Aorta (tissue), 5 donors: ENCODE results near the gene AQP2. TPM values are rescaled to one million over a fixed set of nuclear protein-coding genes. Genes with fewer than 3 reads are reported as not detected.
"Not testable (repeated sequence)": the region's sequence is repeated elsewhere in the genome, so short reads cannot be mapped to it uniquely, and the experiment has no call there.

ENCODE experiments used
- ATAC-seq: fragments of 200-7000 bp; cut with Tn5 transposase; one replicate; pipeline ENCODE4 v1.9.1; 2022; ENCODE audit warnings: moderate library complexity; ENCODE audit not compliant: low FRiP score
- DNase-seq, 2 donors: peaks; one replicate each; pipeline ENCODE4 v3.0.0-alpha.2; 2020
- H3K27ac ChIP-seq, 2 donors: one replicate each; pipeline ENCODE4 v1.5.1; 2013; ENCODE audit warnings: low read length in 2 of 2, mild to moderate bottlenecking in 2 of 2, moderate library complexity in 2 of 2, control low read depth in 1 of 2, inconsistent platforms in 1 of 2, low read depth in 1 of 2
- H3K27me3 ChIP-seq, 2 donors: one replicate each; pipeline ENCODE4 v1.6.1; 2013; ENCODE audit warnings: control low read depth in 1 of 2, low read length in 1 of 2, mild to moderate bottlenecking in 1 of 2, moderate library complexity in 1 of 2; ENCODE audit not compliant: insufficient read depth in 2 of 2, control insufficient read depth in 1 of 2
- H3K36me3 ChIP-seq, 2 donors: one replicate each; pipeline ENCODE4 v1.6.1; 2013; ENCODE audit warnings: control low read depth in 1 of 2, low read length in 1 of 2, mild to moderate bottlenecking in 1 of 2; ENCODE audit not compliant: insufficient read depth in 2 of 2, control insufficient read depth in 1 of 2
- H3K4me1 ChIP-seq, 2 donors: one replicate each; pipeline ENCODE4 v1.6.1; 2013; ENCODE audit warnings: low read length in 2 of 2, control low read depth in 1 of 2, mild to moderate bottlenecking in 1 of 2, moderate library complexity in 1 of 2; ENCODE audit not compliant: insufficient read depth in 2 of 2, control insufficient read depth in 1 of 2
- H3K4me3 ChIP-seq, 2 donors: one replicate each; pipeline ENCODE4 v1.5.1; 2013; ENCODE audit warnings: low read length in 2 of 2, control low read depth in 1 of 2, mild to moderate bottlenecking in 1 of 2
- H3K9me3 ChIP-seq: one replicate; pipeline ENCODE4 v1.6.1; 2013; ENCODE audit warnings: mild to moderate bottlenecking, low read length; ENCODE audit not compliant: control insufficient read depth
- WGBS, 2 donors: extraction: QIAGEN DNeasy Blood & Tissue Kit; methylation state at CpG; one replicate each; pipeline ENCODE4 v1.1.7; 2013; 5-methylcytosine and 5-hydroxymethylcytosine counted together
- intact Hi-C, 2 donors: fragments of 100-400 bp; cut with DNase I; formaldehyde crosslinking; loops; one replicate each; pipeline versions ENCODE4 v1.14.2 to v1.15.0; 2022
- polyA plus RNA-seq, 2 donors: library from polyadenylated mRNA; stranded (reverse); fragments of 200-250 nt; gene quantifications; one replicate each; pipeline ENCODE4 v1.2.3, GENCODE V29; 2013
- total RNA-seq, 2 donors: library from RNA; stranded (reverse); fragmentation: NEBNext Ultra II Directional; extraction: Animal tissue kit (Norgen Biotek cat#: 25700); gene quantifications; one replicate each; pipeline ENCODE4 v1.2.1, GENCODE V29; 2021
- donor health status: healthy with polysubstance abuse.
- donor health status: Bipolar disorder and iron deficiency.
- donor health status: DM: no; HTN: no; CAD: no.
- donor health status: DM: no; HTN: no; CAD: no.
- donor health status: DM: yes; HTN: yes; CAD: no.

AQP2 gene
- total and polyA plus RNA-seq, 4 donors: 0.21 TPM; not detected in 3

GRCh38 chr12:49983892-49984291 lies 33.4 kb downstream of the AQP2 start:
- Histone ChIP-seq H3K36me3 (peaks cover 2 to 3% of the 10 kb centered on the region in 2 donors), H3K4me1 (no peaks in the 10 kb centered on the region), H3K27ac (no peak overlapping the region), H3K27me3 (no peaks in the 10 kb centered on the region), H3K4me3 (no peak overlapping the region), H3K9me3 (no peaks in the 10 kb centered on the region)
- WGBS, 2 donors: 6 to 7% methylated on average over 8 of the region's 8 CpGs
- ATAC-seq (peak; percentile 57), DNase-seq (peak in 1 of 2 donors; percentile 27)
- intact Hi-C loops: no loop called here

- 92 to 94% methylated on average over 9 of the region's 9 CpGs for WGBS, 2 donors
- H3K27me3 ChIP-seq: no peaks in the 10 kb centered on the region
- no peaks in the 10 kb centered on the region for H3K9me3 ChIP-seq
- DNase-seq (peak in 1 of 2 donors; percentile 28), ATAC-seq (no peak)
- no peak overlapping the region for H3K27ac ChIP-seq
- intact Hi-C loops: no loop called here
- H3K4me3 ChIP-seq: no peak overlapping the region
- H3K4me1 ChIP-seq: no peaks in the 10 kb centered on the region
- H3K36me3 ChIP-seq: peaks cover 2 to 3% of the 10 kb centered on the region in 2 donors
Observed at GRCh38 chr12:49984476-49985359, 34.2 kb downstream of the AQP2 start.

GRCh38 chr12:49985981-49986380 lies 35.4 kb downstream of the AQP2 start:
- Histone ChIP-seq H3K4me3 (no peak overlapping the region), H3K27me3 (no peaks in the 10 kb centered on the region), H3K9me3 (no peaks in the 10 kb centered on the region), H3K27ac (no peak overlapping the region), H3K36me3 (peaks cover 2 to 3% of the 10 kb centered on the region in 2 donors), H3K4me1 (no peaks in the 10 kb centered on the region)
- intact Hi-C loops: no loop called here
- ATAC-seq (no peak), DNase-seq (no peak)
- 94 to 95% methylated on average over 5 of the region's 5 CpGs for WGBS, 2 donors

- H3K27ac ChIP-seq, H3K9me3 ChIP-seq, H3K36me3 ChIP-seq, H3K27me3 ChIP-seq, DNase-seq, H3K4me3 ChIP-seq, H3K4me1 ChIP-seq, ATAC-seq, intact Hi-C loops: not testable (repeated sequence)
- 94 to 95% methylated on average over 3 of the region's 3 CpGs for WGBS, 2 donors
Observed at GRCh38 chr12:49986476-49986875, 35.9 kb downstream of the AQP2 start.

- no peak for ATAC-seq
Observed at GRCh38 chr12:49987625-49988303, 37.2 kb downstream of the AQP2 start.

GRCh38 chr12:49989400-49989799 lies 38.9 kb downstream of the AQP2 start:
- H3K36me3 ChIP-seq, DNase-seq, ATAC-seq, intact Hi-C loops, H3K9me3 ChIP-seq, H3K4me3 ChIP-seq, H3K27ac ChIP-seq, H3K4me1 ChIP-seq, H3K27me3 ChIP-seq: not testable (repeated sequence)
- WGBS, 2 donors: 94 to 96% methylated on average over 2 of the region's 2 CpGs

More at GRCh38 chr12:49987625-49988303, 37.2 kb downstream of the AQP2 start:
- intact Hi-C loops: no loop called here
- DNase-seq: no peak
- Histone ChIP-seq H3K4me1 (no peaks in the 10 kb centered on the region), H3K36me3 (peaks cover 3 to 5% of the 10 kb centered on the region in 2 donors), H3K27ac (no peak overlapping the region), H3K4me3 (no peak overlapping the region), H3K27me3 (no peaks in the 10 kb centered on the region), H3K9me3 (no peaks in the 10 kb centered on the region)
- WGBS, 2 donors: 94% methylated on average over 4 of the region's 4 CpGs

GRCh38 chr12:49990273-49990672 lies 39.7 kb downstream of the AQP2 start:
- H3K4me1 ChIP-seq: no peaks in the 10 kb centered on the region
- no peak for DNase-seq
- ATAC-seq: no peak
- H3K4me3 ChIP-seq: no peak overlapping the region
- H3K9me3 ChIP-seq: no peaks in the 10 kb centered on the region
- H3K36me3 ChIP-seq: peaks cover 5 to 7% of the 10 kb centered on the region in 2 donors
- no peak overlapping the region for H3K27ac ChIP-seq
- H3K27me3 ChIP-seq: no peaks in the 10 kb centered on the region
- WGBS, 2 donors: 88 to 92% methylated on average over 4 of the region's 4 CpGs
- intact Hi-C loops: no loop called here

- ATAC-seq: no peak
- intact Hi-C loops: no loop called here
- Histone ChIP-seq H3K27ac (no peak overlapping the region), H3K4me3 (no peak overlapping the region), H3K4me1 (no peaks in the 10 kb centered on the region), H3K27me3 (no peaks in the 10 kb centered on the region), H3K9me3 (no peaks in the 10 kb centered on the region), H3K36me3 (peaks cover 3 to 5% of the 10 kb centered on the region in 2 donors)
- WGBS, 2 donors: 95 to 96% methylated on average over 2 of the region's 2 CpGs
- no peak for DNase-seq
Observed at GRCh38 chr12:49998453-49998852, 47.9 kb downstream of the AQP2 start.
